HepG2 (cell line): ENCODE measurements around the gene SPAM1. TPM values are rescaled to one million over a fixed set of nuclear protein-coding genes. Genes with fewer than 3 reads are reported as not detected.

Experiments used
- ATAC-seq: fragments of 200-7000 bp; cut with Tn5 transposase; 3 replicates; pipeline ENCODE4 v1.9.1; 2020; ENCODE audit warnings: mild to moderate bottlenecking, moderate library complexity
- BruUV-seq: library from RNA; stranded (reverse); fragments of 400-500 nt; replicated peaks from 2 replicates; lab custom pipeline; 2021; lab: Mats Ljungman, UMichigan
- CTCF ChIA-PET: fragments of 300-600 bp; formaldehyde crosslinking; extraction: SDS; loops from one replicate; lab custom pipeline; 2021; ENCODE audit warnings: low total read pairs, inconsistent platforms, low intra/inter-chr PET ratio; lab: Yijun Ruan, JAX
- POLR2A ChIA-PET: fragments of 350-600 bp; sonication (Branson Sonifier 250); formaldehyde crosslinking; loops from one replicate; lab custom pipeline; 2020; ENCODE audit warnings: antibody characterized with exemption, inconsistent platforms; lab: Yijun Ruan, JAX
- DNase-seq: peaks from one replicate; pipeline ENCODE4 v3.0.0-alpha.2; 2015; ENCODE audit warnings: low spot score
- FAIRE-seq: peaks from 3 replicates; lab custom pipeline; 2011; peaks lifted over from hg19 to GRCh38; lab: Jason Lieb, UNC
- H2AFZ ChIP-seq: one replicate; pipeline ENCODE4 v1.6.1; 2011; ENCODE audit warnings: low read length, inconsistent platforms
- H3K27ac ChIP-seq: fragments of 300-600 bp; 3 replicates; pipeline ENCODE4 v1.8.0; 2011; ENCODE audit warnings: mixed run types, mild to moderate bottlenecking, mixed read lengths, low read length, inconsistent platforms; ENCODE audit not compliant: insufficient read depth; ENCODE audit errors: extremely low read length
- H3K27me3 ChIP-seq, 2 experiments: fragments of 200-600 bp in 1 of 2; 2 replicates in 1 of 2; 3 replicates in 1 of 2; pipeline versions ENCODE4 v1.6.0 to v1.8.0; 2011; ENCODE audit warnings: low read length in 2 of 2, mild to moderate bottlenecking in 2 of 2, moderate library complexity in 2 of 2, inconsistent platforms in 1 of 2; ENCODE audit not compliant: insufficient read depth in 2 of 2, control insufficient read depth in 1 of 2
- H3K36me3 ChIP-seq, 2 experiments: fragments of 200-600 bp in 1 of 2; replicated peaks in 1 of 2; 2 replicates in 1 of 2; 3 replicates in 1 of 2; pipeline versions ENCODE4 v1.5.1 to v1.8.0; 2011; ENCODE audit warnings: low read length in 2 of 2, inconsistent platforms in 1 of 2; ENCODE audit not compliant: insufficient read depth in 2 of 2, control insufficient read depth in 1 of 2
- H3K4me1 ChIP-seq: 2 replicates; pipeline ENCODE4 v1.5.1; 2012; ENCODE audit warnings: low read length, inconsistent platforms; ENCODE audit not compliant: insufficient read depth
- H3K4me2 ChIP-seq: 2 replicates; pipeline ENCODE4 v1.6.0; 2011; ENCODE audit warnings: low read depth, low read length, inconsistent platforms
- H3K4me3 ChIP-seq, 3 experiments: fragments of 200-600 bp in 1 of 3; sonication (generic), shearing (Covaris generic) in 1 of 3; replicated peaks in 1 of 3; 2 replicates each; pipeline ENCODE4 v1.5.1; 2011 to 2016; ENCODE audit warnings: low read length in 3 of 3, inconsistent platforms in 2 of 3, low read depth in 2 of 3, mild to moderate bottlenecking in 2 of 3, control low read depth in 1 of 3, mixed read lengths in 1 of 3; ENCODE audit not compliant: insufficient read depth in 1 of 3
- H3K79me2 ChIP-seq: one replicate; pipeline ENCODE4 v1.6.1; 2011; ENCODE audit warnings: low read length, inconsistent platforms; ENCODE audit not compliant: insufficient read depth
- H3K9ac ChIP-seq: 2 replicates; pipeline ENCODE4 v1.6.0; 2011; ENCODE audit warnings: mild to moderate bottlenecking, low read depth, low read length, inconsistent platforms; ENCODE audit not compliant: insufficient read depth
- H3K9me3 ChIP-seq: 2 replicates; pipeline ENCODE4 v1.5.1; 2012; ENCODE audit warnings: mild to moderate bottlenecking, low read length
- H4K20me1 ChIP-seq: 2 replicates; pipeline ENCODE4 v1.6.0; 2011; ENCODE audit warnings: inconsistent platforms, mild to moderate bottlenecking, low read length, moderate library complexity; ENCODE audit not compliant: insufficient read depth
- CERS6 ChIP-seq: sonication (generic); formaldehyde crosslinking; IDR thresholded peaks from 2 replicates; pipeline ENCODE4 v1.5.0; 2020; ENCODE audit warnings: missing genetic modification reagents
- FOXA3 ChIP-seq: IDR thresholded peaks from 2 replicates; pipeline ENCODE4 v1.6.1; 2016; ENCODE audit warnings: missing genetic modification reagents, missing compliant biosample characterization
- KDM6A ChIP-seq: IDR thresholded peaks from 2 replicates; pipeline ENCODE4 v1.6.1; 2016; ENCODE audit warnings: low read depth
- NR2C2 ChIP-seq: sonication (generic); formaldehyde crosslinking; IDR thresholded peaks from 2 replicates; pipeline ENCODE4 v1.4.0; 2020; ENCODE audit warnings: missing genetic modification reagents, mild to moderate bottlenecking, moderate library complexity, borderline replicate concordance
- SOX6 ChIP-seq, 2 experiments: fragments of 450-650 bp in 1 of 2; sonication (generic) in 1 of 2; formaldehyde crosslinking in 1 of 2; IDR thresholded peaks; 2 replicates each; pipeline versions ENCODE4 v1.4.0 to v1.6.1; 2017 to 2020; ENCODE audit warnings: antibody characterized with exemption in 1 of 2, mild to moderate bottlenecking in 1 of 2, missing genetic modification reagents in 1 of 2
- ZBTB7A ChIP-seq: sonication (generic); formaldehyde crosslinking; IDR thresholded peaks from 2 replicates; pipeline ENCODE4 v1.8.0; 2022; ENCODE audit warnings: mild to moderate bottlenecking, missing genetic modification reagents
- ZNF180 ChIP-seq: sonication (generic); formaldehyde crosslinking; IDR thresholded peaks from 2 replicates; pipeline ENCODE4 v1.4.0; 2020; ENCODE audit warnings: low read depth, missing genetic modification reagents, borderline replicate concordance
- ZNF235 ChIP-seq: sonication (generic); formaldehyde crosslinking; IDR thresholded peaks from 2 replicates; pipeline ENCODE4 v1.8.1; 2023; ENCODE audit warnings: mild to moderate bottlenecking, missing genetic modification reagents, borderline replicate concordance
- ZNF296 ChIP-seq: sonication (generic); formaldehyde crosslinking; conservative IDR thresholded peaks from 2 replicates; pipeline ENCODE4 v1.5.0; 2020; ENCODE audit warnings: mild to moderate bottlenecking, missing genetic modification reagents
- ZNF30 ChIP-seq: sonication (generic); formaldehyde crosslinking; IDR thresholded peaks from 2 replicates; pipeline ENCODE4 v1.5.0; 2020; ENCODE audit warnings: mild to moderate bottlenecking, missing genetic modification reagents
- ZNF496 ChIP-seq: sonication (generic); formaldehyde crosslinking; IDR thresholded peaks from 2 replicates; pipeline ENCODE4 v1.8.1; 2023; ENCODE audit warnings: mild to moderate bottlenecking, moderate library complexity, missing genetic modification reagents; ENCODE audit not compliant: insufficient replicate concordance
- ZNF773 ChIP-seq: sonication (generic); formaldehyde crosslinking; IDR thresholded peaks from 2 replicates; pipeline ENCODE4 v1.4.0; 2020; ENCODE audit warnings: missing genetic modification reagents, borderline replicate concordance
- ZNF780A ChIP-seq: sonication (generic); formaldehyde crosslinking; IDR thresholded peaks from 2 replicates; pipeline ENCODE4 v1.8.0; 2022; ENCODE audit warnings: mild to moderate bottlenecking, missing genetic modification reagents, moderate library complexity
- WGBS: methylation state at CpG from one replicate; pipeline ENCODE4 v1.1.6; 2017; ENCODE audit warnings: low lambda C conversion rate; 5-methylcytosine and 5-hydroxymethylcytosine counted together
- in situ Hi-C: cut with HindIII; loops from 2 replicates; pipeline ENCODE4 v1.10.0; 2017; ENCODE audit warnings: low pct_unique_long_range_greater_than_20kb; ENCODE audit not compliant: extremely low pct_ligation_motif_present
- intact Hi-C: fragments of 100-400 bp; cut with micrococcal nuclease; formaldehyde crosslinking; loops from one replicate; pipeline ENCODE4 v1.10.0; 2022; ENCODE audit not compliant: unreplicated experiment
- polyA plus RNA-seq, 8 experiments: library from polyadenylated mRNA; depleted of rRNA in 3 of 8; stranded (reverse) in 7 of 8; unstranded in 1 of 8; fragments of >200 nt; fragmentation: Illumina TruSeq in 4 of 8; extraction: Trizol in 4 of 8; gene quantifications; 2 replicates each; pipeline versions ENCODE4 v1.2.1 to v1.2.3, GENCODE V29; 2011 to 2016; ENCODE audit warnings: low read depth in 4 of 8, missing spikeins in 1 of 8, mixed read lengths in 1 of 8; ENCODE audit not compliant: insufficient read depth in 1 of 8
- total RNA-seq, 5 experiments: library from RNA; depleted of rRNA; stranded (reverse); fragments of >200 nt; fragmentation: Illumina TruSeq; extraction: Trizol; gene quantifications; 2 replicates each; pipeline ENCODE4 v1.2.3, GENCODE V29; 2016; ENCODE audit warnings: low read depth in 1 of 5

SPAM1 gene
- total and polyA plus RNA-seq, 2 of the 13 experiments (the other 11 are each of a cell fraction or from before 2014, with no cell fraction given), result not detected

GRCh38 chr7:123941391-123942180, 16.5 kb downstream of the SPAM1 start:
- TF ChIP-seq ZNF180 (CRISPR knock-in tag) (no peak), ZNF496 (CRISPR knock-in tag) (no peak), ZNF235 (CRISPR knock-in tag) (no peak), ZNF30 (no peak), KDM6A (no peak), ZNF296 (CRISPR knock-in tag) (no peak), NR2C2 (no peak), ZBTB7A (CRISPR knock-in tag) (no peak), CERS6 (CRISPR knock-in tag) (no peak), FOXA3 (no peak), ZNF780A (CRISPR knock-in tag) (no peak), SOX6 (IDR thresholded peaks at IDR 0.05) (no peak), SOX6 (CRISPR knock-in tag; IDR thresholded peaks at IDR 0.05) (no peak), ZNF773 (no peak)
- 0% methylated on average over 3 of the region's 3 CpGs for WGBS
- Histone ChIP-seq H3K9me3 (peaks cover 2% of the 10 kb centered on the region; the same call in 1 of the 2 replicates), H3K79me2 (no peaks in the 10 kb centered on the region), H3K4me3 (no peak overlapping the region), H3K27ac (no peak overlapping the region), H3K4me1 (peaks cover 5% of the 10 kb centered on the region; the same call in 1 of the 2 replicates), H3K4me2 (no peak overlapping the region), H2AFZ (no peak overlapping the region), H3K9ac (no peak overlapping the region), H3K36me3 (no peaks in the 10 kb centered on the region), H3K27me3 (no peaks in the 10 kb centered on the region), H4K20me1 (no peaks in the 10 kb centered on the region)
- no TSS peak for BruUV-seq
- no peak for ATAC-seq
- POLR2A ChIA-PET, result no interaction called here
- DNase-seq, result no peak
- in situ Hi-C loops, result no loop called here
- intact Hi-C loops, result no loop called here
- CTCF ChIA-PET, result no interaction called here
- no peak for FAIRE-seq
